ENCODE measurements around the gene SCNN1B.
"Not testable (repeated sequence)": the region's sequence is repeated elsewhere in the genome, so short reads cannot be mapped to it uniquely, and the experiment has no call there.

The SCNN1B gene

GRCh38 chr16:23381702-23382101, 79.6 kb downstream of the SCNN1B start:
- DNase-seq (ENCODE audit: low read depth in 3 of 3), result not testable (repeated sequence)

DNA sequence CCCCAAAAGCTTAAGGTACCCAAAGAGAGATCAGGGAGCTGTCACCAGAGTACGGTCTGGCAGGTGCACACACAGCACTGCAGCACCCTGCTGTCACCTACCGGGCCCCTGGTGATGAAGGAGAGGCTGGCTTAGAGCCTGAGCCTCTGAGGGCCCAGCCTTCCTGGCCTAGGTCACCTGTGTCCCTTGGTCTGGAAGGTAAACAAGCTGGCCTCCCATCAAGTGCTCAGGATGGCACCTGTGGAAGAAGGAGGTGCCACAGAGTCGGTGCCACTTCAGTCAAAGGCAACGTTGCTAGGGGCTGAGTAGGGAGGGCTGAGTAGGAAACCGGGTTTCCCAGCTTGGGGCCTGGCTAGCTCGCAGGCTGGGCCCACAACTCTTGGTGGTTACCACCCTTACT, 80.2 kb downstream of the SCNN1B start:
- DNase-seq (ENCODE audit: low read depth in 3 of 3), result no peak

GRCh38 chr16:23383881-23384280, 81.8 kb downstream of the SCNN1B start:
- no peak for DNase-seq (ENCODE audit: low read depth in 3 of 3)

GRCh38 chr16:23384878-23385277, 82.8 kb downstream of the SCNN1B start:
- DNase-seq (ENCODE audit: low read depth in 3 of 3), result no peak

DNA sequence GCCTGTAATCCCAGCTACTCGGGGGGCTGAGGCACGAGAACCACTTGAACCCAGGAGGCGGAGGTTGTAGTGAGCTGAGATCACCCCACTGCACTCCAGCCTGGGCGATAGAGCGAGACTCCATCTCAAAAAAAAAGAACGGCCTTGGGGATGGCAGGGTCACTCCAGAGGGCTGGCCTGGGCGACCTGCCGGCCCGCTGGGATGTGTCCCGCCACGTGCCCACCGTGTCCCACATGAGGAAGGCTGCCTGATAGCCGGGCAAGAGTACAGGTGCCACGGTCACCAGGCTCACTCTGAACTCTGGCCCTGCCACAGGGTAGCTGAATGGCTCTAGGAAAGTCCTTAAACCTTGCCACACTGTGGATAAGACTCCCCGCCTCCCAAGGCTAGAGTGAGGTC, 83.3 kb downstream of the SCNN1B start:
- no peak for DNase-seq (ENCODE audit: low read depth in 3 of 3)

GRCh38 chr16:23387666-23388065, 85.6 kb downstream of the SCNN1B start:
- DNase-seq (ENCODE audit: low read depth in 3 of 3), result no peak

DNA sequence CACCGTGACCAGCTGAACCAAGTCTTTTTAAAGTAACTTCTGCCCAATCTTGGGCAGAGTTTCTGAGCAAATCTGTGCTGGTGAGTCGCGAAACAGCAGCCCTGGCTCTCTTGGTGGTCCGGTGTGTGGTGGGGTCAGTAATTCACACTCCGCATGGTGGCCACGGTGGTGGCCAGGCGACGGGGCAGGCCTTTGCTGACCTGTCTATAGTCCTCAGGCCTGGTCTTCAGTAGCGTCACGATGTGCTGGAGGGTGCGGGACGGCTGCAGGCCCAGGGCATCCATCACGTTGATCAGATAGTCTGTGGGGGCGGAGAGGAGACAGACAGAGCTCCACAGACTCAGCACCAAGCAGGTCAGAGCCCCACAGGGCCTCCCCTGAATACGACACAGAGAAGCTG, 86.7 kb downstream of the SCNN1B start:
- DNase-seq (ENCODE audit: low read depth in 3 of 3), result no peak

- no peak for DNase-seq (ENCODE audit: low read depth in 3 of 3)
Observed at GRCh38 chr16:23389201-23389600, 87.1 kb downstream of the SCNN1B start.

GRCh38 chr16:23389936-23390335, 87.8 kb downstream of the SCNN1B start:
- not testable (repeated sequence) for DNase-seq (ENCODE audit: low read depth in 3 of 3)

DNA sequence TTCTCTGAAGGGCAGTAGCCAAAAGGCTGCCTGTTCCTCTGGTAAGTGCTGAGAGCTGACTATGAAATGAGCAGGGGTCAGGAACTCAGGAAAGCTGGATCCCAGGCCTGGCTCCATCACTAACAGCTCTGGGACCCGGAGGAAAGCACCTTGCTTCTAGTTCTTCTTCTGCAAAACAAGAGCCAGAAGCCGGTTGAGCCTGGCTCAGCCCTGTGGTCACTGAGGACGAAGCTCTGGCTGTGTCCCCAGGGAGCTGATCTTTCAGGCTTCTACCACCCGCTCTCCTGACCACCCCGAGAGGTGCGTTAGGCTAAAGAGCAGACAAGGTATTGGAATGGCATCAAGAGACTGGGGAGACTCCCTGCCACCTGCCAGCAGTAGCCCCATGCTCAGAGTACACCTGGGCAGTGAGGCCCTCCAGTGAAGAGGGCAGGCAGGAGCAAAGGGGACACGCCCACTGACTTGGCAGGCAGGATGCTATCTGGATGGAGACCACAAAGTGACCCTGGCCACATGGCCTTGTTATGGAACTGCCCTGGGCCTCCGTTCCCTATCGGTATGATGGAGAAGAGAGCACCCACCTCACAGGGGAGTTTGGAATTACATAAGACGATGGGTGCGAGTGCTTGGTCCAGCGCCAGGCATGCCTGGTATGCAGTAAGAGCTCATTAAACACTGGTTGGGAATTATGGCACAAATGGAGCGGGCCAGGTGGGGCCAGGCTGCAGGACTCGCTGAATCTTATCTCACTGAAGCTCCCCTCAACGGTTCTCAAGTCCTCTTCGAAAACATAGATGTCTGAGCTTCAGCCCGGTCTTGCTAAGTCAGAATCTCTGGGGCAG, 89.5 kb downstream of the SCNN1B start:
- DNase-seq (ENCODE audit: low read depth in 3 of 3), result no peak

DNA sequence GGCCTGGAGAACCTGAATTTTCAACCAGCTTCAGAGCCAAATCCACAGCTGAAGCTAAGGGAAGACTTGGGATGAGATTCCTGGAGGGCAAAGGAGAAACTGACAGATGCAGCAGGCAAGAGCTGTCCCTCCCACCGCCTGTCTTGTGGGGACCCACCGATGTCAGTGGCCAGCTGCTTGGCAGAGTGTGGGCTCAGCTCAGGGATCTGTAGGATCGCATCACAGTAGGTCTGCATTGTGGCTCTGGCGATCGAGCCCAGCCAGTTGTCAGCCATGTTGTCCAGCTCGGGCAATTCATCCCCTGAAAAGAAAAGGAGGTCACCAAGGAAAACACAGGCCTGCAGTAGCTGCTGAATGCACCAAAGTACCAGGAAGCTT, 90.1 kb downstream of the SCNN1B start:
- DNase-seq (ENCODE audit: low read depth in 3 of 3), result no peak

DNA sequence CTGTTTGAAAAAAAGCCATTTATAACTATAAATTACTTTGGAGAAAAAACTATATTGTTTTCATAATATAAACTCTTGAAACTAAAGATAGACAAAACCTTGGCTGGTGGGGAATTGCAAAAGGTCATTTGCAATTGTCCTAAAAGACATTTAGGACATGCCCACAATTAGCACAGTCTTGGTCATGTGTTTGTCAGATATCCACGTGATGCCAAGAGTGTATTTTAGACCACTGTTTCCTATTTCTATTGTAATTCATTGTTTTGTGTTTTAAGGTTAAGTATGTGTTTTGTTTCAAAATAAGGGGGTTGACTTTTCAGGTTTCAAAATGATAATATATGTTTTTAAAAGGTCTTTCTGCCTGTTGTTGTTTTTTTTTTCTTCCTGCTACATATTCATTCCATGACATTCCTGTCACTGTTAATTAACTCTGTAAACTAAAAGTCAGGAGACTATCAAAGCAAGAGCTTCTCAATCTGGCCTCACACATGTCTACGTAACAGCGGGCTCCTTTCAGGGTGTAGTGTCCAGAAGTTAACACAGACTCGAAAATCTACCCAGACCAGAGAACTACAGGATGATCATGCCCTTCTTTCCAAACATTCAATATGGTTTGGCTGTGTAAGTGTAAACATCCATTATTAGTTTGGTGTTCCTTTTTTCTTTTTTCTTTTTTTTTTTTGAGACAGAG, 92.2 kb downstream of the SCNN1B start:
- no peak for DNase-seq (ENCODE audit: low read depth in 3 of 3)

DNA sequence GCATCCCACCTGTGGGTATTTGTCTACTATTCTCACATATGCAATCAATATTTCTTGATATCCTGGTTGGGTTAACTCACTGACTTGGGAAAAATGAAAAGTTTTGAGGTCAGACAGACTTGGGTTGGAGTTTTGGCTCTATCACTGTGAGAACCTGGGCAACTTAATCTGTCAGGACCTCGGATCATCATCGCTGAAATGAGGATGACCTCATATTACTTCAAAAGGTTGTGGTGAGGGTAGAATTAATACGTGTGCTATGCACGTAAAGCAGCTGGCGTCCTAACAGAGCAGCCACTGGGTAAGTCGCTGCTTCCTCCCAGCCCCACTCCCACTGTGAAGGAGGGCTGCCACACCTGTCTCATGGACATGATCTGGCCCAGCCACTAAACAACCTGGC, 93.6 kb downstream of the SCNN1B start:
- DNase-seq (ENCODE audit: low read depth in 3 of 3), result no peak

GRCh38 chr16:23397464-23397863, 95.4 kb downstream of the SCNN1B start:
- DNase-seq (ENCODE audit: low read depth in 3 of 3), result no peak

DNA sequence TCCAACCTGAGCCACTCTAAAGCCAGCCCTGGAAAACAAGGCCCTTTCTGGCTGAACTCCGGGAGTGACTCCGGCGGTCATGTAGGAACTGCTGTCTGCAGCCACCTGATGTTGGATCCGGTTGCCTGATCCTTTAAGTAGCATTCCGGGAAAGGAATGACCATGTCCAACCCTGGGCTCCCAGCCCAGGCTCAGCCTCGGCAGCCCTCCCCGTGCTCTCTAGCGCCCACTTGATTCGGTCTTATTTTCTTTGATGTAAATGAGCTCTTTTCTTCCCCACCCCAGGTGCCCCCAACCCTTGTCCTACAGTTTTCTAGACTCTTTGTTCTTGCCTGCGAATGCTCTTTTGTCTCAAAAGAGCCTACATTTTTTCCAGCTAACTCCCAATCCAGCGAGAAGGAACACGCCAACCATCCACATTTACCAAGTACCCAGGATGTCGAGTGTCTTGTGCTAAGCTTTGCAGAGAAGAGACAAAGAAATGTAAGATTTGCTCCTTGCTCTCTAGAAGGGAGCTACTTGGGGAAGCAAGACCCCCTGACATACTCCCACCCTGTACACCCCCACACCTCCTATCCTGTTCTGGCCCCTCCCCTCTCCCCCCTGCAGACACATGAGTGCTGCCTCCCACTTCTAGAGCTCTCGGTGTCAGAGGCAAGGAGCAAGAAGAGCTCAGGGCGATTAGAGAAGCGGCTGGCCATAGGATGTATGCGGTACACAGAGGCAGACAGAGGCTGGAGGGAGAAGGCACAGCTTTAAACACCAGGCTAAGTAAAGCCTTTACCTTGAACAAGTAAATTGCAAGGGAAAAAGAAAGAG, 97.1 kb downstream of the SCNN1B start:
- no peak for DNase-seq (ENCODE audit: low read depth in 3 of 3)

DNA sequence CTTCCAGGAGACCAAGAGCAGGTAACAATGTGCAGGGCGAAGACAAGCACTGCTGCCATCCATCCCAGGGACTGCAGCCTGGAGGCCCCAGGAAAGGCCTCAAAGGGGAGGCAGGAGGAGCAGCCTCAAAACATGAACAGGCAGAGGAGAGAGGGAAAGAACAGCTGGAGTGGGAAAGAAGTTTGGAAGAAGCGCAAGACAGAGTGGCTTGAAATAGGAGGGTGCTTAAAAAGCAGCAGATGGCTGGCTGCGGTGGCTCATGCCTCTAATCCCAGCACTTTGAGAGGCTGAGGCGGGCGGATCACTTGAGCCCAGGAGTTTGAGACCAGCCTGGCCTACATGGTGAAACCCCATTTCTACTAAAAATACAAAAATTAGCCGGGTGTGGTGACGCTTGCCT, 98.3 kb downstream of the SCNN1B start:
- not testable (repeated sequence) for DNase-seq (ENCODE audit: low read depth in 3 of 3)

- no peak for DNase-seq (ENCODE audit: low read depth in 3 of 3)
Observed at GRCh38 chr16:23401139-23401538, 99.0 kb downstream of the SCNN1B start.

- DNase-seq (ENCODE audit: low read depth in 3 of 3), result no peak
Observed at GRCh38 chr16:23402100-23402499, 100.0 kb downstream of the SCNN1B start.

DNA sequence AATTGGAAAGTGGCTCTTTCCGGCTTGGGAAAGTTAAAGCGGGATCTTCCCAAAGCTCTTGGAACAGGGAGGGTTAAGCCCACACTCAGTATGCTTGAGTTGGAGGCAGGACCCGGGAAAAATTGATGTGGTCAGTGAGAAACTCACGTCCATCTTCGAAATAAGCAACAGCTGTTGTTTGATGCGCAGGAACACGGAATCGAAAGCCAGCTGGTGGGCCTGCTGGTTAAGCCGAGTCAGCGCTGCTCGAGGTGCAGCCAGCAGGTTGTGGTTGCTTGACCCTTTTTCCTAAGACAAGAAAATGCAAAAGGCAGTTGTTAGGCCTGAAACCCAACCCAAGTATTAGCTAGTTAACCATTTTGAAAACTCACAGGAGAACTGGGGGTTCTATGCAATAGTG, 101.4 kb downstream of the SCNN1B start:
- no peak for DNase-seq (ENCODE audit: low read depth in 3 of 3)

GRCh38 chr16:23406024-23406423, 103.9 kb downstream of the SCNN1B start:
- no peak for DNase-seq (ENCODE audit: low read depth in 3 of 3)

GRCh38 chr16:23406546-23407240, 104.6 kb downstream of the SCNN1B start:
- DNase-seq (ENCODE audit: low read depth in 3 of 3), result no peak

All from stimulated activated CD4-positive, alpha-beta T cell treated with anti-CD3 and anti-CD28 coated beads, TNF-alpha, amount 100 ng/mL, for 24 hours (primary cell).